GM19395 (cell line): Measurements from ENCODE around the gene FOXC1.

ENCODE experiments used
- ATAC-seq: cut with Tn5 transposase; IDR thresholded peaks from one replicate; pipeline ENCODE4 v1.9.1; 2021; ENCODE audit warnings: mild to moderate bottlenecking, moderate library complexity; ENCODE audit not compliant: unreplicated experiment

The FOXC1 gene

DNA sequence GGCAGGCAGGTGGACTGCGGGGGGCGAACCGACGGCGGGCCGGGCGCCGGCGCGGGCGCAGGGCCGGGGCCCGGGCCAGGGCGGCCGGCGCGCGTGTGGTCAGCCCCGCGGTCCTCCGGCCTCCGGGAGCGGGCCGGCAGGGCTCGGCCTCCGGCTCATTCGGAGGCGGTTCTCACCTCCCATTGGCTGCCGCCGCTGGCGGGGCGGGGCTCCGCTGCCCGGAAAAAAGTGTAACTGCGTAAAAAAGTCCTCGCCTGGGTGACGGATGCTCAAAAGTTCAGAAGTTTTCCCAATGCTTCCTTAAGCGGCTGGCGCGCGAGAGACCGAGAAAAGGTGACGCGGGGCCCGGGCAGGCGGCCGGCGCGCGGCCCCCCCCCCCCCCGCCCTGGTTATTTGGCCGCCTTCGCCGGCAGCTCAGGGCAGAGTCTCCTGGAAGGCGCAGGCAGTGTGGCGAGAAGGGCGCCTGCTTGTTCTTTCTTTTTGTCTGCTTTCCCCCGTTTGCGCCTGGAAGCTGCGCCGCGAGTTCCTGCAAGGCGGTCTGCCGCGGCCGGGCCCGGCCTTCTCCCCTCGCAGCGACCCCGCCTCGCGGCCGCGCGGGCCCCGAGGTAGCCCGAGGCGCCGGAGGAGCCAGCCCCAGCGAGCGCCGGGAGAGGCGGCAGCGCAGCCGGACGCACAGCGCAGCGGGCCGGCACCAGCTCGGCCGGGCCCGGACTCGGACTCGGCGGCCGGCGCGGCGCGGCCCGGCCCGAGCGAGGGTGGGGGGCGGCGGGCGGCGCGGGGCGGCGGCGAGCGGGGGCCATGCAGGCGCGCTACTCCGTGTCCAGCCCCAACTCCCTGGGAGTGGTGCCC, at the start of gene FOXC1:
TSS of gene FOXC1 (plus strand) at position 268 of the 849 bp plus-strand sequence. CDS start at position 799, 531 bp downstream.
- ATAC-seq, result no peak

DNA sequence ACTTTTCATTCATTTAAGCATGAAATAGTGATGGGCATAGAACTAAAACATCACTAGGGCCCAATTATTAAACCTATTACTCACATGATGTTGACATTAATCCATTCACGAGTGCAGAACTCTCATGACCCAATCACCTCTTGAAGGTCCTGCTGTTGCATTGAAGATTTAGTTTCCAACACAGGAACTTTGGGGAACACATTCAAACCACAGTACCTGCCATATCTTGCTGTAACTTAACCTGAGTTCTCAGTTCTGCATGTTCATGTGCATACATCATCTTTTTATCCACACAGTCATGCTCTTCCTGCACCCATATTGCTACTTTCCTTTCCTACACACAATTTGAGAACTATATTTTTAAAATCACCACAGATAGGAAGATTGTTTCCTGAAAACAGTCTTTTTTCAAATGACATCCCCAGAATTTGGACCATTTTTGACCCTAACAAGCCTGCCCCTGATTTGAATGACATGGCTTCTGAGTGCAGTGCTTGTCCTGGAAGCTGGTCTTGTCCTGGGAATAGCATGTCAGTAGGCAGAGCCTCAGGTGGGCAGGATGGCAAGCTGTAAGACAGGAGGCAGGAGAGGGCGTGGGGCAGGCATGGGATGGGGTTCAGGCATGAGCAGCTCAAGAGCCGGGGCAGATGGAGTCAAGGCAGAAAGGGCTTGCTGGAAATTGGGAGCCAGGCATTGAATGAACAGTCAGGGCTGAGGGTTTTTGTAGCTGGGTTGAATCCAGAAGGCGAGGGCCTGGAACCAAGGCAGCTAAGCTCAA, 49.2 kb upstream of the FOXC1 start:
- no peak for ATAC-seq

DNA sequence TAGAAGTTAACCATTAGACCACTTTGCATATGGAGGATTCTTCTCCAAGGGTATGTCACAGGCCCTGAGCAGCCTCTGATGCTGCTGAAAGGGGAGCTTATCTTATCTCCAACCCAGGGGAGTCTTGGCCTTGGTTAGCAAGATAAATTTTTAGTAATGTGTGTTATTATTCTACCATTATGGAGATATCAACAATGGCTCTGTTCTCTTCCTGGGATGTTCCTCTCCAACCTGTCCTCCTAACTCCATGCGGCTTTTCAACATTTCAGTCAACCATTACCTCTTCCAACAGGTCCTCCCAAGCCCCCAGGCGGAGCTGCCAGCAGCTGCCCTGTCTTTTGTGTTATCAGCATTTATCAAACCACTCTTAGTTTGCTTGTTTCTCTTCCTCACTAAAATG, 48.4 kb upstream of the FOXC1 start:
- ATAC-seq, result no peak

DNA sequence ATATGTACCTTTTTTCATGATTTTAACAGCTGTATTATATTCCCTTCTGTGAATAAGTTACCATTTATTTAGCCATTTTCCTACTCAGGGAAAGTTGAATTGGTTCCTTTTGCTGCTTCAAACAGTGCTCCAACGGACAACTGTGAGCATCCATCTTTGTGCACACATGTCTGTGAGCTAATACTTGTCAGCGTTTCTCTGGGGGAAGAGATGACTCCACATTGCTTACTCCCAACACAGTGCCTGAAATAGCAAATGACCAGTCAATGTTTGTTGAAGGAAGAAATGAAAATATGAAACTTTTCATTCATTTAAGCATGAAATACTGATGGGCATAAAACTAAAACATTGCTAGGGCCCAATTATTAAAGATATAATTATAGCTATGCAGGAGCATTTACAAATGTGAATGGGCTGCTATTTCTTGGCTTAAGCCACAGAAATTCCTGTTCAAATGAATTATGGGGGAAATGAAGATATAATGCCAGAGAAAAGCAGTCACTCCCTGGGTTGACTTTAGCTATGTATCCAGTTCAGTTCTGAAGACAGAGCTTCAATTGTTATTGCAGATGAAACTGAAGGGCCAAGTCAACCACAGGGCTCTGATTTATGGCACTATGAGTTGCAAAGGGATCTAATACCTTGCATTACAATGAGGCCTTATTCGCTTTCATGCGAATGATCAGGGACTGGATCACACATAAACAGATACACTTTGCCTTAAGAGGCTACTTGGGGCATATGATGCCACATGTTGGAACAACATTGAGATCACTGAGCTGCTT, 47.4 kb upstream of the FOXC1 start:
- no peak for ATAC-seq

DNA sequence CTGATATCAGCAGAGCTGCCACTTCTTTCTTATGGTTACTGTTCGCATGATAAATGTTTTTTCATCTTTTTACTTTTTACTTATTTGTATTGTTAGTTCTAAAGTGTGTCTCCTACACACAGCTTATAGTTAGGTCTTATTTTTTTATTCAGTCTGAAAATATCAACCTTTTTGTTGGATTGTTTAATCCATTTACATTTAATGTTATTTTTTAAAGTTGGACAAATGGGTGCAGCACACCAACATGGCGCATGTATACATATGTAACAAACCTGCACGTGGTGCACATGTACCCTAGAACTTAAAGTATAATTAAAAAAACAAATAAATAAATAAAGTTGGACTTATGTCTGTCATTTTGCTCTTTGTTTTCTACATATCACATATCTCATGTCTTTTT, 40.3 kb upstream of the FOXC1 start:
- ATAC-seq, result no peak

DNA sequence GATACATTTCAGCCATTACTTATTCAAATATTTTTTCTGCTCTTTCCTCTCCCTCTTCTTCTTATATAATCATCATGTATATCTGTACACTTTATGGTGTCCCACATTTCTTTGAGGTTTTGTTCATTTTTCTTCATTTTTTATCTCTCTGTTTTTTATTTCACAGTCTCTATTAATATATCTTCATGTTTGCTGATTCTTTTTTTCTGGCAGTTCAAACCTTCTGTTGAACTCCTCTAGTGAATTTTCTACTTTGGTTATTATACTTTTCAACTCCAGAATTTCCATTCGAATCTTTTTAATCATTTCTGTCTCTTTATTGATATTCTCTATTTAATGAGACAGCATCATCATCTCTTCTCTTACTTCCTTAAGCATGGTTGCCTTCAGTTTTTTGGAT, 38.9 kb upstream of the FOXC1 start:
- ATAC-seq, result no peak

DNA sequence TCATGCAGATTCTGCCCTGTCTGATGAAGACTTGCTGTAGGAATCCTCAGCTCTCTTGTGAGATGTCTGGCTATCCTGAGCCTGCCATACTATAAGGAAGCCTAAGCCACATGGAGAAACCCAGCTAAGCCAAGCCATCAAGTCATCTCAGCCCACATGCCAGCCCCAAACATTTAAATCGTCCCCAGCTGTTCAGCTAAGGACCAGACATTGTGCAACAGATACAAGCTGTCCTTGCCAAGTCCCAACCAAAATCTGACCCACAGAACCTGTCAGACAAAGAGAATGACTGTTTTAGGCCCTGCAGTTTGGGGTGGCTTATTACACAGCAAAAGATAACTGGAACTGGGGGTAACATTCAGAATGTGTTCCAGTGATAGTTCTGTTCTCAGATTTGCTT, 36.8 kb upstream of the FOXC1 start:
- ATAC-seq, result no peak

DNA sequence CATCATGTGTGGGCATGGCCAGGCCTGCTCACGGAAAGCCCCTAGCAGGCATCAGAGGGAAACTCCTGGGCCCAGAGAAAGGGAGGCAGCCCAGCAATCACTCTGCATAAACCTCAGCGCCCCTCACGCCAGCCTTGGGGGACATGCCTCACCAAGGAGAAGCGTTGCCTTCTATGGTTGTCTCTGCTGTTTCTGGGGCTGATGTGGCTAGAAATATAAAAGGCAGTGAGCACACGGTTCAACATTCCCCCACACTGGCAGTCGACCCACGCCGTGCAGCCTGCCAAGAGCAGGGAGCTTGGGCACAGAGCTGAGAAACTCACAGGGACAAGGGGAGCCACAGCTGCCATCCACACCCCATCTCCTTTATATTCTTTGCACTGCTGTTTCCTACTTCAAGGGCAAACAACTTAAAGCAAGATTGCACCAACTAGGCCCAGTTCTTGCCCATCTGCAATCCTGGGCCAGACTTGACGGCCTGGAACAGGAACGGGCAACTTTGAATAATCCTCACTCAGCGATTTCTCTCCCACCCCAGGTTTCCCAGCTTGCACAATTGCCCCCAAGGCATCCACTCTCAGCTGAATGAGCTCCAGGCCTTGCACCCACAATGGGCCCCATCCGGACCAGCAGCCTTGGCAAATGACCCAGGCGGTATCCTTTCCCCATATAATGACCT, 35.5 kb upstream of the FOXC1 start:
- no peak for ATAC-seq

DNA sequence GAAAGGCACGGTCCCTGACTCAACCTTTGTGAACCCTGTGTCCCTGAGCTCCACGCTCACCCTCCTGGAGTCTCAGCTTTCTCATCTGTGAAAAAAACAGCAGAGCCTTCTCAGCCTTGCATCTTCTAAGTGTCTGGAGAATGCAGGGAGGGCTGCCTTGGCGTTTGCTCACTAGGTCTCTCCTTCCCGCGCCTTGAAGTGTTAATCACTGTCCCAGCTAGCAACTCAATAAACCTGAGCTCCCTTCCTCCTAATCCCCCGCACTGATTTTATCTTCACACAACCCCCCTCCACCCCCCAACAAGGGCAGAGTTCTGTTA, 34.9 kb upstream of the FOXC1 start:
- no peak for ATAC-seq

DNA sequence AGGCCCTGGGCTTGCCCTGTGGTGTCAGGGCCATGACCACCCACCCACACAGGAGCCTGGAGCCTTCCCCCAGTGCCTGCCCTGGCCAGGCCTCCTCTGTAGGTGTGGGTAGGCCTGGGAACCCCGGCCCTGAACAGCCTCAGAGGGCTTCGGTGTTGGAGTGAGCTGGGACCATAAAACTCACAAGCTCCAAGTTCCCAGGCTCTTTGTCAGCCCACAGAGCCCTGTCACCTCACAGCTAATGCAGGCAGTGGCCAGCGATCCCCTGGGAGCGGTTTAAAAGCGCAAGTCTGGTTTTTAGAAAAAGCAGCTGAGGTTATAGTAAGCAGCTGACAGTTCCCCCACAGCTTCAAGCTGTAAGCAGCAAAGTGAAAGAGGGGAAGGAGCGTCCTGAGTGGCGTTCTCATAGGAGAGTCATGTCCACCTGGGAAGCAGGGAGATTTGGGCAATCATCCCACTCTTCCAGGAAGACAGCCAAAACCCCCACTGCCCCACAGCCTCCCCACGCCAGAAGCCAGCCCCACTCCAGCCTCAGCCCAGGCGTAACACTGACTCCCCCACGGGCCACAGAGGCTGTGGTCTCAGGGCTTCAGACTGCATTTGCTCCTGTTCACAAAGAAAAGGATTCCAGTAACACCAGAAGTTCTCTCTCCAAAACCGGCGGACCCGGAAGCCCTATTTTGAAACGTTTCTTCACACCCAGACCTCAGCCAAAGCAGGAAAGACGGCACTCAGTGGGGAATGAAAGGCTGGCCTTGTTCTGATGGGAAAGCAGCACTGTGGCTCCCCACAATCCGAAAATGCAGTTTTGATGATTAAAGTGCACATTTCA, 34.3 kb upstream of the FOXC1 start:
- no peak for ATAC-seq

DNA sequence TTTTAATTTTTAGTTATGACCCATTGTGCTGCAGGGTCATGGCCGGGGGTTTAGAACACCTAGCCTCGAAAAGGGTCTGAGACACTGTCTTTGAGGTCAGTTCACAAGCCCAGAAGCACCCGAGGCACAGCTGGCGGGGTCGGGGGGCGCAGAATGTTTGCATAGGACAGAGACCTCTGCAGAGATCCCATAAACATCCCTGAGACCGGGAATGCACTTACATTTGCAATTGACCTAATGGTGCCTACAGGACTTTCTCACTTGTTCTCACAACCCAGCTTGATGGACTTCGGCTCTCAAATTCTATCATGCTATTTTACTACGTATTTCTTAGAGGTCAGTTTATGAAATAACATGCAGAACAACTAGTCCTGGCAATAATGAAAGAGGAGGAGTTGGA, 33.5 kb upstream of the FOXC1 start:
- no peak for ATAC-seq

DNA sequence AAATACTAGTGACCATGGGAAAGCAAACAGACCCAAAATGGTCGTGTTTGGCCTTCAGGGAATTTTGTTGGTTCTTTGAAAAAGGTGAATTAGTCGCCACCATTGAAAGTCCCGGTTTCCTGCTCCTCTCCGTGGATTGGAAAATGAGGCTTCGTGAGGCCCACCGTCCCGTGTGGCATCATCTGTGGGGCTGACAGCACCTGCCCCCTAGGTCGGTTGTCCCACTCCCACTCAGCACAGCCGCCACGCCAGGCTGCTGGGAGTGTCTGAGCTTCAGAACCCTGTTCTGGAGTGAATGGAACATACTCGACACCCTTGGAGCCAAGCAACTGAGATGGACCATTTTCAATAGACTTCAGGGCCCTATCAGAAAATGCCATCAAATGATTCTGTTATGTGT, 33.0 kb upstream of the FOXC1 start:
- ATAC-seq, result no peak

DNA sequence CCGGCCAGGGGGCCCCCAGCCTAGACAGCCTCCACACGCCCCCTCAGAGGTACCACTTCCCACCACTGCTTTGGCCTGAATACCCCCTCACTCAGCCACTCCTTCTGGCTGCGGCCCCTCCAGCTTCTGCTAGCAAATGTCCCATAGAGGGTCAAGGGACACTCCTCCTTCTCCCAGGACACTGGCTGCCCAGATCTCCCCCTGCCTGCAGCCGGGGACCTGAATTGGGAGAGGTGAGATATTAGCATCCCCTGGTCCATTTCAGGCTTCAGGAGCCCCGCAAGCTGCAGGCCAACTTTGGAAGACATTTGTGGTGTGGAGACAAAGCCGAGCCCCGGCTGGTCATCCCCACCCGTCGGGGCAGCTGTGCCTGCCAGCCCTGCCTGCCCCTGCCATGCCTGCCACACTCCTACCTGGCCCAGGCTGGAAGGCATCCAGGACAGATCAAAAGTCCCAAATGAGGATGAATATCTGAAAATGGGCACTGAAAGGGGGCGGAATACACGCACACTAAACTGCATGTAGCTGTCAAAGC, 32.5 kb upstream of the FOXC1 start:
- no peak for ATAC-seq

DNA sequence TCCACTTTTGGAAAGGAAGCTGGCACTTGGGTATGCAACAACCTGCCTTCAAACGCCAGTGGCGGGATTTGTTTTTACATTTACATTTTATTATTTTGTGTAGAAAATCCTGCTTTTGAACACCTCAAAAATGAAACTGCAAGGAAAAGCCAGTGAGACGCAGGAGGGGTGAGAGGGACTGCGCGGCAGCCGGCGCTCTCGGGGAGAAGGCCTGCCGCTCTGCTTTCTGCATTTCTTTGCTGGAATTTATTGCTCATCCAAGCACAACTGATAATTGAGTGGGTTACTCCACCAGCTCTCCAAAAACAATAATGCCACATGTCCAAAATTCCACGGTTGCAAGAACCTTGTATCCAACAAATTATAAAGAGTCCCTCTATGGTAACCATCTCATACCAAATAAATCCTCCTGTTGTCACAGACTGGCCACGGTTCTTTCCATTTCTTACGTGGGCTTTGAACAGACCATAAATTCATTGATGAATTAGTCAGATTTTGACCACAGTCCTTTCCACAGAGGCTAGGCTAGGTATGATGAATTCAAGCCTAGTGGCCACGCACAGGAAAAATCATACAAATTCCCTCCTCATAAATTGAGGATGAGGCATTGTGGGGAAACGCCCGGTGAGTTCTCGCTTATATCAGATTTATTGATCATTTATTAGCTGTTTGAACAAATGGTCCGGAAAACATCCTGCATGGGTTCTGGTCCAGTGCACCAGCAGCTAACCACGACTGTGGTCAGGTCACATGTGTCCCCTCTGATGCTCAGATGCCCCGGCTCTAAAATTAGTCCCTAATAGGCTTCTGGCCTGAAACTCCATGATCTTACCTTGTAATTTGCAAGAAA, 31.6 kb upstream of the FOXC1 start:
- ATAC-seq, result no peak

DNA sequence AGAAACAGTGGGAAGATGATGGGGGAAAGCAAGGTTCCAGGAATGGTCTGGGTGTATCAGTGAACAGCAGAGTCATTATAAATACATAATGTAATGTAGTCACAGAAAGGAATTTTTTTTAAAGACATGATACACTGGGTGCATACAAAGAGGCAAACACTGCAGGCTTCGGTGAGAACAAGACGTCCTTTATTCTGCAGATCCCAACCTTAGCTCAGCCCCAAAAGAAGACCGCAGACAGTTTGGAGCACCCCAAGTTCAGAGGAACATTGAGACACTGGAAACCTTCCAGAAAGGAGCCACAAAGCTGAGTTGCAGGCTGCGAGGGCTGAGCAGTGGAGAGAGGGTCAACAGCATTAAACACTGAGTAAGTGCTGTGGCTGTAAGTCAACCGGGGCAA, 30.6 kb upstream of the FOXC1 start:
- ATAC-seq, result no peak

DNA sequence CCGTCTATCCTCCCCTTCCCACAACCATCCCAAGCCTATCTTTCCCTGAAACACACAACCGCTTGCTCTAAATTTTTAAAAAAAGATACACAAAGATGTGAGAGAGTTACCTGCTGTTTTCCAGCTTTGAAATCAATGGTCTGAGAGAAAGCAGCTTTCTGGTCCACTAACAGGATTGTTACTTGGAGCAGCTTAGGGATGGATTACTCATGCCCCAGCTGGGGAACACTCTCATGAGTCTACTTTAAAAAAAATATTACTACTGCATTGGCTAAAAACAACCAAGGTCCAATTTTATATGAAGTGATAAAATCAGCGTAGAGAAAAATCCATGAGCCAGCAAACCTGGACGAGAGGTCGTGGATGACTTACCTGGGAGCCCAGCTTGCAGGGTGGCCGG, 29.6 kb upstream of the FOXC1 start:
- no peak for ATAC-seq

DNA sequence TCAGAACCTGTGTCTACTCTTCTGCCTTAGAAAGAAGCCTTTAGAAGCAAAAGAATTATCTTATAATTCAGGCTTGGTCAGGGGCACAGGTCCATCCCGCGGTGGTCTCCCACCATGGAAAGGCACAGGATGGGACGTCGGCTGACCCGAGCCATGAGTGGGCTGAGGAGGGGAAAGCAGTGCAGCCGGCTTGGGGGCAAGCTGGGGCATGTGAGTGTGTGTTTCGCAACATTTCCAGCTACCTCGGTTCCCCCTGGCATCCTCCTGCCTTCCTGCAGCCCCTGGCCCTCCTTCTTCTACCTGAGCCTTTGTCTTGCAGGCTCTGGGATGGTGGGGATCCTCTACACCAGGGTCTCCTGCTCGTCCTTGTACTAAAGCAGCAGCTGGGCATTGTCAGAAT, 29.1 kb upstream of the FOXC1 start:
- ATAC-seq, result no peak

DNA sequence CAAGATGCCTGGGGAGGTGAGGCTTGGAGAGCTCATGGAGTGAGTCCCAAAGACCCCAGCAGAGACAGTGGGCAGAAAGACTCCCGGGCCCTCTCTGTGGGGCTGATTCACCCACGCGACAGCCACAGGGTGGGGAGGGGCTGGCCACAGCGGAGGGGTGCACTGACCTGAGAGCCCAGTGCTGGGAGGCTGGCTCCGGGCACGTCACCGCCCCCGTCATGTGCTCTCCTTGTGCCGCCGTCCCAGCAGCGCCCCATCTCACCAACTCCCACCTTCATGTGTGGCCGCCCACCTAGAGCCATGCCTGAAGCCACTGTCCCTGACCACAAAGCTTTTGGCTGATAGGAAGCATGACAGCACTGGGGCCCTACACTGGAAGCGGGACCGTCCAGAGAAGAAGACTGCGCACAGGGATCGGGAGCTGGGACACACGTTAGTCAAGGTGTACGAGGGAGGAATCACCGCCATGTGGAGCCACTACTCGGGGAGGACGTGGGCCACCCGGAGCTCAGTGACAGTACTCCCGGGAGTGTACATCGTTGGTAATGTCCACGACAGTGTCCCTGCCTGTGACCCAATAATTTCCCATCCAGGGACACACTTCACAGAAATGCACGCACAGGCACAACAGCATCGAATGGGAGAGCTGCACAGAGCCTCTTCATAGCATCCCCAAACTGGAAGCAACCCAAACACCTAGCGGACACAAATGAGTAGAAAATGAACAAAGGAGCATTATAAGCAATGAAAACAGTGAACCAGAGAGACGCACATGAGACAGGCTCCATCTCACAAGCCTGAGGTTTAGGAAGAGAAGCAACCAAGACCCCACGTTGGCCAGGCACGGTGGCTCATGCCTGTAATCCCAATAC, 28.4 kb upstream of the FOXC1 start:
- no peak for ATAC-seq
